ENCODE measurements around the gene LMBR1. TPM values are rescaled to one million over a fixed set of nuclear protein-coding genes. Genes with fewer than 3 reads are reported as not detected.

LMBR1 gene
- polyA plus RNA-seq, 1 experiment, result 5.3 TPM

DNA sequence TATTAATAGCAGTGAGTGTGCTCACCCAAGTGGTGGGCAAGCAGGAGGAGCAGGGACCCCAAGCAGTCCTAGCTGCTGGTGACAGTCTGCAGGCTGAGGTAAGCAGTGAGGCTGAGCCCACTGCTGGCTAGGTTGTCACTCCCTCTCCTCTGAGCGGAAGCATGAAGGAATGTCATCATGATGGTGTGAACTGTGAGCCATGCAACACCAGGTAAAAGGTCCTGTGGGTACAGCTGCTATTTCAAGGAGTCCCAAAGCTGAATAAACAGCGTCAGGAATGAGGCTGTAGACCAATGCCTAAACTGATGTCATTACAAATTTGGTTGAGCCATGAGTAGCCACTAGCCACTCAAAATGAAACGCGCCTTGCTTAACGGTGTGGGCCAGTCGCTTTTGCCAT lies 126.3 kb downstream of the LMBR1 start:
- no peaks in the 10 kb centered on the region; the same call in 1 of the 2 replicates for H3K36me3 ChIP-seq (ENCODE audit: control insufficient read depth, insufficient read depth, low read length)
- H3K27me3 ChIP-seq (ENCODE audit: control insufficient read depth, insufficient read depth, low read length), result no peaks in the 10 kb centered on the region
- ChIA-PET CTCF (interaction anchor here (1.2 kb wide), 1 partner anchor 117 kb away, joined by 6 read pairs; no protein-coding TSS in a partner anchor), POLR2A (no interaction called here)
- no peak overlapping the region for H3K4me3 ChIP-seq (ENCODE audit: low read depth, low read length)
- TF ChIP-seq, protein P1, sequence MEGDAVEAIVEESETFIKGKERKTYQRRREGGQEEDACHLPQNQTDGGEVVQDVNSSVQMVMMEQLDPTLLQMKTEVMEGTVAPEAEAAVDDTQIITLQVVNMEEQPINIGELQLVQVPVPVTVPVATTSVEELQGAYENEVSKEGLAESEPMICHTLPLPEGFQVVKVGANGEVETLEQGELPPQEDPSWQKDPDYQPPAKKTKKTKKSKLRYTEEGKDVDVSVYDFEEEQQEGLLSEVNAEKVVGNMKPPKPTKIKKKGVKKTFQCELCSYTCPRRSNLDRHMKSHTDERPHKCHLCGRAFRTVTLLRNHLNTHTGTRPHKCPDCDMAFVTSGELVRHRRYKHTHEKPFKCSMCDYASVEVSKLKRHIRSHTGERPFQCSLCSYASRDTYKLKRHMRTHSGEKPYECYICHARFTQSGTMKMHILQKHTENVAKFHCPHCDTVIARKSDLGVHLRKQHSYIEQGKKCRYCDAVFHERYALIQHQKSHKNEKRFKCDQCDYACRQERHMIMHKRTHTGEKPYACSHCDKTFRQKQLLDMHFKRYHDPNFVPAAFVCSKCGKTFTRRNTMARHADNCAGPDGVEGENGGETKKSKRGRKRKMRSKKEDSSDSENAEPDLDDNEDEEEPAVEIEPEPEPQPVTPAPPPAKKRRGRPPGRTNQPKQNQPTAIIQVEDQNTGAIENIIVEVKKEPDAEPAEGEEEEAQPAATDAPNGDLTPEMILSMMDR (IDR thresholded peaks at IDR 0.05; ENCODE audit: insufficient read depth, low read depth, low read length), result no peak
- no peak for DNase-seq (ENCODE audit: low read depth)

DNA sequence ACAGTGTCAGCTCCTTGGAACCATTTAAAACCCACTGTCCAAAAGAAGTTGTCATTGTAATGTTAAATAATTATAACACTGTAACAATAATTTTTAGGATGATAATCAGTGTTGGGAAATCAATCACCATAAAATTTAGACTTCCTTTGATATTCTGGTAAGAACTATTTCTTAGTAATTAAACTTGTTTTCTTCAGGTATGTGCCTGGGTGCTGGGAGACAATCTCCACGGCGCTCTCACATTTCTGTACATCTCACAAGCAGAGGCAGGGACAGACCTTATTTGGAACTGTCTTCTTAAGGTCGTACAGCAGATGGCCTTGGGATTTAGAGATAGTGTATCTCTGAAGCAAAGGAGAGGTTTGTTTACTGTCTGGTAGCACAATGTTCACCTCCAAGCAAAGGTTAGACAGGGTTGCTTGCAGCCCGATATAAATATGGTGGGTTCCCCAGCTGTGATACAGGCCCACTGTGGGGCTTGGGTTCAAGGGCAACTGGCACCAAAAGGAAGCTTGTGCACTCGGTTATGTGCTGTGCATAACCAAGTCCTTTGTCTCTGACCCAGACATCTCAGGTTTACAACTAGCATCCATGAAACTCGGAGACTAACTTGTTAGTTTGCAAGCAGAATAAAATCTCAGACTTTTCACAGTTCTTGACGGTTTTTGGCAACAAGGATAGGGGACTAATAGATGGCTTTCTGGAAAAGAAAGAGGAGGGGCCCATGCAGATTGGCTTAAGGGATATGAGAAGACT lies 126.9 kb downstream of the LMBR1 start:
- TF ChIP-seq, protein P1 (IDR thresholded peaks at IDR 0.05; ENCODE audit: insufficient read depth, low read depth, low read length), result no peak
- no peak overlapping the region for H3K4me3 ChIP-seq (ENCODE audit: low read depth, low read length)
- H3K27me3 ChIP-seq (ENCODE audit: control insufficient read depth, insufficient read depth, low read length), result no peaks in the 10 kb centered on the region
- ChIA-PET CTCF (interaction anchor here (1.2 kb wide), 1 partner anchor 116 kb away, joined by 6 read pairs; no protein-coding TSS in a partner anchor), POLR2A (no interaction called here)
- no peak for DNase-seq (ENCODE audit: low read depth)
- no peaks in the 10 kb centered on the region; the same call in 1 of the 2 replicates for H3K36me3 ChIP-seq (ENCODE audit: control insufficient read depth, insufficient read depth, low read length)

DNA sequence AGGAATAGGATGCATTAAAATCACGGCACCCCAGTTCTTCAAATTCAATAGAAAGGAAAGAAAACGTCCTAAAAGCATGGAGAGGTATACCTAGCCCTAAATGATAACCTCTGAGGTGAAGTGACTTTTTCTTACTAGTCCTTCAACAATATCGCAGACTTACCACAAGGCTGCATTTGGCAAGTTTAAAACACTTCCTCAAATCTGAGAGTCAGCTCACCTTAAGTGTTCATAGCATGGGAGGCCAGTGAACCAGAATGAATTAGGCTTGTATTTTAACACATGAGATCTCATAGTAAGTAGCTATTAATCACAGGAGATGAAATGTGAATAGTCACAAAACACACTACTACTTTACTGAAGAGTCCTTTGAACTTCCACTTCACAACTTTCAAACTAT lies 128.2 kb downstream of the LMBR1 start:
- H3K4me3 ChIP-seq (ENCODE audit: low read depth, low read length), result no peak overlapping the region
- no peak for DNase-seq (ENCODE audit: low read depth)
- no peaks in the 10 kb centered on the region; the same call in 1 of the 2 replicates for H3K36me3 ChIP-seq (ENCODE audit: control insufficient read depth, insufficient read depth, low read length)
- TF ChIP-seq, protein P1 (IDR thresholded peaks at IDR 0.05; ENCODE audit: insufficient read depth, low read depth, low read length), result no peak
- POLR2A ChIA-PET, result no interaction called here
- H3K27me3 ChIP-seq (ENCODE audit: control insufficient read depth, insufficient read depth, low read length), result no peaks in the 10 kb centered on the region
- CTCF ChIA-PET, result no interaction called here

GRCh38 chr7:156764016-156764669 lies 128.8 kb downstream of the LMBR1 start:
- TF ChIP-seq, protein P1 (IDR thresholded peaks at IDR 0.05; ENCODE audit: insufficient read depth, low read depth, low read length), result peak; percentile 82
- POLR2A ChIA-PET, result no interaction called here
- CTCF ChIA-PET, result interaction anchor here (0.6 to 1.7 kb wide), 10 partner anchors 9 to 115 kb away, joined by 3 to 8 read pairs (median 4); no protein-coding TSS in a partner anchor
- no peak for DNase-seq (ENCODE audit: low read depth)
- H3K36me3 ChIP-seq (ENCODE audit: control insufficient read depth, insufficient read depth, low read length), result no peaks in the 10 kb centered on the region; the same call in 1 of the 2 replicates
- no peaks in the 10 kb centered on the region for H3K27me3 ChIP-seq (ENCODE audit: control insufficient read depth, insufficient read depth, low read length)
- no peak overlapping the region for H3K4me3 ChIP-seq (ENCODE audit: low read depth, low read length)

- DNase-seq (ENCODE audit: low read depth), result no peak
- ChIA-PET POLR2A (no interaction called here), CTCF (interaction anchor here (0.9 kb wide), 1 partner anchor 961 kb away, joined by 3 read pairs; no protein-coding TSS in a partner anchor)
- Histone ChIP-seq H3K36me3 (ENCODE audit: control insufficient read depth, insufficient read depth, low read length) (no peaks in the 10 kb centered on the region), H3K4me3 (ENCODE audit: low read depth, low read length) (no peak overlapping the region), H3K27me3 (ENCODE audit: control insufficient read depth, insufficient read depth, low read length) (no peaks in the 10 kb centered on the region)
- TF ChIP-seq, protein P1 (IDR thresholded peaks at IDR 0.05; ENCODE audit: insufficient read depth, low read depth, low read length), result no peak
Observed at GRCh38 chr7:156759579-156760202, 133.3 kb downstream of the LMBR1 start.

Measured in BJ (cell line).